Measurements from ENCODE around the gene CSMD2.

GRCh38 chr1:33880305-33880704 lies 284.7 kb downstream of the CSMD2 start:
- no peak for TF ChIP-seq CTCF (IDR thresholded peaks at IDR 0.05)
- TF ChIP-seq POLR2A (IDR thresholded peaks at IDR 0.05): no peak
